Stimulated activated CD4-positive, alpha-beta T cell treated with anti-CD3 and anti-CD28 coated beads, Interleukin-4, amount 100 ng/mL, for 4 hours (primary cell): ENCODE data around the gene ENAM.
"Not testable (repeated sequence)": the region's sequence is repeated elsewhere in the genome, so short reads cannot be mapped to it uniquely, and the experiment has no call there.

Experiments used
- DNase-seq, 2 experiments: peaks; one replicate each; pipeline ENCODE4 v3.0.0-alpha.2; 2020

The ENAM gene

DNA sequence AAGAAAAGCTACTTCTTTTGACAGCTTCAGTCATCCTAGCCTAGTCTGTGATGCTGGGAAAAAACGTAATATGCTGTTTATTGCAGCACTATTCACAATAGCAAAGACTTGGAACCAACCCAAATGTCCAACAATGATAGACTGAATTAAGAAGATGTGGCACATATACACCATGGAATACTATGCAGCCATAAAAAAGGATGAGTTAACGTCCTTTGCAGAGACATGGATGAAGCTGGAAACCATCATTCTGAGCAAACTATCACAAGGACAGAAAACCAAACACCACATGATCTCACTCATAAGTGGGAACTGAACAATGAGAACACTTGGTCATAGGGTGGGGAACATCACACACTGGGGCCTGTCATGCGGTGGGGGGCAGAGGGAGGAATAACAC lies 53.6 kb downstream of the ENAM start:
- not testable (repeated sequence) for DNase-seq

DNA sequence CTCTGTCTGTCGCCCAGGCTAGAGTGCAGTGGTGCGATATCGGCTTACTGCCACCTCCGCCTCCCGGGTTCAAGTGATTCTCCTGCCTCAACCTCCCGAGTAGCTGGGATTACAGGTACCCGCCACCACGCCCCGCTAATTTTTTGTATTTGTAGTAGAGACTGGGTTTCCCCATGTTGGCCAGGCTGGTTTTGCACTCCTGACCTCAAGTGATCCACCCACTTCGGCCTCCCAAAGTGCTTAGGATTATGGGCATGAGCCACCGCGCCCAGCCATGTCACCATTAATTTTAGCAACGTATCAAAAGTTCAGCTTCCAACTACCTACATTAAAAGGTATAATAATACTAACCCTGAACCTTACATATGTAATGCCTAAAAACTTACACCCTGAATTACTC lies 58.8 kb downstream of the ENAM start:
- DNase-seq = no peak

GRCh38 chr4:70687821-70688794 lies 59.6 kb downstream of the ENAM start, which contains the start of gene UTP3:
TSS of gene UTP3 (plus strand) at chr4:70688532. CDS start at chr4:70688678, 146 bp downstream.
- peak; percentile 91 to 93 for DNase-seq

DNA sequence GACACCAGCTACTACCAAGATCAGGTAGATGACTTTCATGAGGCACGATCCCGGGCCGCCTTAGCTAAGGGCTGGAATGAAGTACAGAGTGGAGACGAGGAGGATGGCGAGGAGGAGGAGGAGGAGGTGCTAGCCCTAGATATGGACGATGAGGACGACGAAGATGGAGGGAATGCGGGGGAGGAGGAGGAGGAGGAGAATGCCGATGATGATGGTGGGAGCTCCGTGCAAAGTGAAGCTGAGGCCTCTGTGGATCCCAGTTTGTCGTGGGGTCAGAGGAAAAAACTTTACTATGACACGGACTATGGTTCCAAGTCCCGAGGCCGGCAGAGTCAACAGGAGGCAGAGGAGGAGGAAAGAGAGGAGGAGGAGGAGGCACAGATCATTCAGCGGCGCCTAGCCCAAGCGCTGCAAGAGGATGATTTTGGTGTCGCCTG lies 60.3 kb downstream of the ENAM start:
- peak in 1 of 2 experiments; percentile 23 for DNase-seq

DNA sequence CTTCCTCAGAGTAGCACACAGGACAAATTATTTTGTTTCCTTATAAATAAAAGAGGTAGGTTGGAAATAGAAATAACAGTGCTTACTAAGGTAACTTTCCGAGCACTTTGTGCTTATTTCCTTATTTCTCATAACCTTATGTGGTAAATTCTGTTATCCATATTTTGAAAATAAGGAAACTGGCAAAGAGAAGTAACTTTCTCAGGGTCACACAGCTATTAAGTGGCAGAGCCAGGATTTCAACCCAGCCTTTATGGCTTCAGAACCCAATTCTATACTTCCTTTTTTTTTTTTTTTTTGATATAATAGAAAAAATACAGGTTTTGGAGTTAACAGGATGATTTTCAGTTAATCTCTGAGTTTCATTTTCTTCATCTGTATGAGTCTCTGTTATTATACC lies 63.1 kb downstream of the ENAM start:
- no peak for DNase-seq

DNA sequence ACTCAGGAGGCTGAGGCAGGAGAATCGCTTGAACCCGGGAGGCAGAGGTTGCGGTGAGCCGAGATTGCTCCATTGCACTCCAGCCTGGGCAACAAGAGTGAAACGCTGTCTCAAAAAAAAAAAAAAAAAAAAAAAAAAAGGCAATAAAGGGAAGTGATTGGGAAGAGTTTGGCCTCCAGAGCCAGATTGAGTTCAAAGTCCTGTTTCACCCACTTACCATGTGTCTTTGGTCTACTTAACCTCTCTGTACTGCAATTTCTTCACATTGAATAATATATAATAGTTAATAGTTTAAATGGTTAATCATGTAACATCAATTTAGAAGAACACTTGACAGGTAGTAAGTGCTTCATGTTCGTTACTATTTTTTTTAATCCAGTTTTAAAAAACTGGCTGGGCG lies 66.1 kb downstream of the ENAM start:
- not testable (repeated sequence) for DNase-seq
